ENCODE results near the gene METTL21C.

- TF ChIP-seq CTCF (IDR thresholded peaks at IDR 0.05) (no peak), POLR2A (IDR thresholded peaks at IDR 0.05) (no peak)
Observed at GRCh38 chr13:102638741-102639140, 56.1 kb downstream of the METTL21C start.
